PC-3 (cell line): ENCODE results near the gene CEP128. TPM values are rescaled to one million over a fixed set of nuclear protein-coding genes. Genes with fewer than 3 reads are reported as not detected.

Experiments
- ATAC-seq: fragments of 200-7000 bp; cut with Tn5 transposase; 2 replicates; pipeline ENCODE4 v1.9.1; 2020; ENCODE audit warnings: mild to moderate bottlenecking, moderate library complexity
- BruUV-seq: library from RNA; stranded (reverse); fragments of 400-500 nt; replicated peaks from 2 replicates; lab custom pipeline; 2021; lab: Mats Ljungman, UMichigan
- CTCF ChIA-PET: fragments of 300-600 bp; sonication (Branson Sonifier 250); formaldehyde crosslinking; loops from one replicate; lab custom pipeline; 2022; ENCODE audit warnings: antibody characterized with exemption; lab: Charles Lee
- POLR2A ChIA-PET: fragments of 300-600 bp; sonication (Branson Sonifier 250); formaldehyde crosslinking; loops from one replicate; lab custom pipeline; 2022; ENCODE audit warnings: antibody characterized with exemption; ENCODE audit not compliant: unreplicated experiment; lab: Charles Lee
- DNase-seq: peaks from one replicate; pipeline ENCODE4 v3.0.0-alpha.2; 2015
- H2AFZ ChIP-seq: fragments of 300-600 bp; sonication (generic); 2 replicates; pipeline ENCODE4 v1.6.0; 2016; ENCODE audit warnings: antibody characterized with exemption, low read length
- H3F3A ChIP-seq: fragments of 300-600 bp; sonication (generic); one replicate; pipeline ENCODE4 v1.6.0; 2017; ENCODE audit warnings: antibody characterized with exemption, low read length, control low read depth, mild to moderate bottlenecking; ENCODE audit not compliant: unreplicated experiment
- H3K27ac ChIP-seq: fragments of 300-600 bp; sonication (generic); 2 replicates; pipeline ENCODE4 v1.5.1; 2016; ENCODE audit warnings: mild to moderate bottlenecking, low read length
- H3K27me3 ChIP-seq: fragments of 300-600 bp; sonication (generic); 2 replicates; pipeline ENCODE4 v1.6.1; 2016; ENCODE audit warnings: low read length, mixed read lengths
- H3K36me3 ChIP-seq: fragments of 300-600 bp; sonication (generic); 2 replicates; pipeline ENCODE4 v1.6.1; 2016; ENCODE audit warnings: low read depth, mixed run types, low read length, mixed read lengths
- H3K4me1 ChIP-seq: fragments of 300-600 bp; sonication (generic); 2 replicates; pipeline ENCODE4 v1.5.1; 2016; ENCODE audit warnings: low read length; ENCODE audit not compliant: insufficient read depth
- H3K4me2 ChIP-seq: fragments of 300-600 bp; sonication (generic); 2 replicates; pipeline ENCODE4 v1.6.0; 2016; ENCODE audit warnings: low read length
- H3K4me3 ChIP-seq: fragments of 300-600 bp; sonication (generic); 2 replicates; pipeline ENCODE4 v1.5.1; 2016; ENCODE audit warnings: mild to moderate bottlenecking, low read length, mixed read lengths
- H3K79me2 ChIP-seq: fragments of 300-600 bp; sonication (generic); 2 replicates; pipeline ENCODE4 v1.6.1; 2017; ENCODE audit warnings: low read length, mixed read lengths
- H3K9ac ChIP-seq: fragments of 300-600 bp; sonication (generic); 2 replicates; pipeline ENCODE4 v1.6.0; 2016; ENCODE audit warnings: mild to moderate bottlenecking, low read length
- H3K9me2 ChIP-seq: fragments of 300-600 bp; sonication (generic); replicated peaks from 2 replicates; pipeline ENCODE4 v1.6.1; 2016; ENCODE audit warnings: mixed run types, low read length, mixed read lengths
- H3K9me3 ChIP-seq: fragments of 300-600 bp; sonication (generic); 2 replicates; pipeline ENCODE4 v1.6.1; 2016; ENCODE audit warnings: low read length, mixed read lengths
- H4K20me1 ChIP-seq: fragments of 300-600 bp; sonication (generic); 2 replicates; pipeline ENCODE4 v1.6.1; 2016; ENCODE audit warnings: low read length, mixed read lengths
- EZH2 ChIP-seq: fragments of 300-600 bp; sonication (generic); IDR thresholded peaks from one replicate; pipeline ENCODE4 v1.6.1; 2017; ENCODE audit warnings: antibody characterized with exemption, mild to moderate bottlenecking, low read length; ENCODE audit not compliant: unreplicated experiment
- EZH2phosphoT487 ChIP-seq: fragments of 300-600 bp; sonication (generic); IDR thresholded peaks from 2 replicates; pipeline ENCODE4 v1.6.1; 2018; ENCODE audit warnings: mild to moderate bottlenecking, antibody characterized with exemption, low read length, borderline replicate concordance
- intact Hi-C: fragments of 100-400 bp; cut with micrococcal nuclease; formaldehyde crosslinking; loops from 2 replicates; pipeline ENCODE4 v1.9.0; 2023
- total RNA-seq: library from RNA; depleted of rRNA; stranded (reverse); fragments of >200 nt; gene quantifications from 2 replicates; pipeline ENCODE4 v1.2.3, GENCODE V29; 2014
- TF ChIP-seq, protein P1 (sequence below): fragments of 300-600 bp; sonication (generic); conservative IDR thresholded peaks from 2 replicates; pipeline ENCODE4 v1.5.1; 2017; ENCODE audit warnings: antibody characterized with exemption, low read depth, mild to moderate bottlenecking, low read length

CEP128 gene
- total RNA-seq, 1 experiment from 2014 or later = 11.6 TPM

GRCh38 chr14:80522936-80523335 lies 418.6 kb downstream of the CEP128 start:
- H2AFZ ChIP-seq = no peak overlapping the region
- peaks cover 9% of the 10 kb centered on the region for H3F3A ChIP-seq
- TF ChIP-seq EZH2 (no peak), EZH2phosphoT487 (no peak)
- TF ChIP-seq, protein P1, sequence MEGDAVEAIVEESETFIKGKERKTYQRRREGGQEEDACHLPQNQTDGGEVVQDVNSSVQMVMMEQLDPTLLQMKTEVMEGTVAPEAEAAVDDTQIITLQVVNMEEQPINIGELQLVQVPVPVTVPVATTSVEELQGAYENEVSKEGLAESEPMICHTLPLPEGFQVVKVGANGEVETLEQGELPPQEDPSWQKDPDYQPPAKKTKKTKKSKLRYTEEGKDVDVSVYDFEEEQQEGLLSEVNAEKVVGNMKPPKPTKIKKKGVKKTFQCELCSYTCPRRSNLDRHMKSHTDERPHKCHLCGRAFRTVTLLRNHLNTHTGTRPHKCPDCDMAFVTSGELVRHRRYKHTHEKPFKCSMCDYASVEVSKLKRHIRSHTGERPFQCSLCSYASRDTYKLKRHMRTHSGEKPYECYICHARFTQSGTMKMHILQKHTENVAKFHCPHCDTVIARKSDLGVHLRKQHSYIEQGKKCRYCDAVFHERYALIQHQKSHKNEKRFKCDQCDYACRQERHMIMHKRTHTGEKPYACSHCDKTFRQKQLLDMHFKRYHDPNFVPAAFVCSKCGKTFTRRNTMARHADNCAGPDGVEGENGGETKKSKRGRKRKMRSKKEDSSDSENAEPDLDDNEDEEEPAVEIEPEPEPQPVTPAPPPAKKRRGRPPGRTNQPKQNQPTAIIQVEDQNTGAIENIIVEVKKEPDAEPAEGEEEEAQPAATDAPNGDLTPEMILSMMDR = no peak
- H4K20me1 ChIP-seq = no peaks in the 10 kb centered on the region
- DNase-seq (peak; percentile 34), ATAC-seq (peak; percentile 43)
- BruUV-seq = no TSS peak
- H3K4me3 ChIP-seq = peak overlapping the region; percentile 20; the same call in 1 of the 2 replicates
- no peaks in the 10 kb centered on the region for H3K27me3 ChIP-seq
- H3K9me2 ChIP-seq = no peaks in the 10 kb centered on the region
- intact Hi-C loops = loop anchor here (1.0 to 2.0 kb wide), 4 partner anchors 47 to 466 kb away; no protein-coding TSS in a partner anchor
- CTCF ChIA-PET = interaction anchor here (0.6 to 1.0 kb wide), 2 partner anchors 63 to 657 kb away, joined by 3 read pairs; no protein-coding TSS in a partner anchor
- H3K27ac ChIP-seq = peak overlapping the region; percentile 57
- no peaks in the 10 kb centered on the region for H3K79me2 ChIP-seq
- no peak overlapping the region for H3K9ac ChIP-seq
- peak overlapping the region; percentile 63 for H3K4me2 ChIP-seq
- no peaks in the 10 kb centered on the region for H3K9me3 ChIP-seq
- H3K36me3 ChIP-seq = 0 out of 2 replicates have a peak, but pooled peaks cover 4% of the 10 kb centered on the region
- POLR2A ChIA-PET = no interaction called here
- peaks cover 34% of the 10 kb centered on the region for H3K4me1 ChIP-seq

- Histone ChIP-seq H3K9me3 (no peaks in the 10 kb centered on the region), H3K9me2 (no peaks in the 10 kb centered on the region), H3K79me2 (no peaks in the 10 kb centered on the region), H4K20me1 (no peaks in the 10 kb centered on the region), H3K4me3 (no peak overlapping the region), H3K27me3 (no peaks in the 10 kb centered on the region), H3K4me1 (peaks cover 34% of the 10 kb centered on the region), H3F3A (peaks cover 9% of the 10 kb centered on the region), H3K27ac (peak overlapping the region; percentile 57), H3K4me2 (no peak overlapping the region), H3K36me3 (0 out of 2 replicates have a peak, but pooled peaks cover 4% of the 10 kb centered on the region), H2AFZ (no peak overlapping the region), H3K9ac (no peak overlapping the region)
- ChIA-PET CTCF (no interaction called here), POLR2A (no interaction called here)
- ATAC-seq = no peak
- TF ChIP-seq EZH2 = no peak
- TF ChIP-seq, protein P1 = no peak
- no peak for TF ChIP-seq EZH2phosphoT487
- intact Hi-C loops = loop anchor here (2.0 kb wide), 1 partner anchor 466 kb away; no protein-coding TSS in a partner anchor
- DNase-seq = no peak
- no TSS peak for BruUV-seq
These were observed 419.1 kb downstream of the CEP128 start for GRCh38 chr14:80522411-80522810.

- Histone ChIP-seq H2AFZ (no peak overlapping the region), H3K9me2 (no peaks in the 10 kb centered on the region), H3K4me2 (no peak overlapping the region), H3K27ac (no peak overlapping the region), H3K4me1 (peaks cover 34% of the 10 kb centered on the region), H3K79me2 (no peaks in the 10 kb centered on the region), H3K27me3 (no peaks in the 10 kb centered on the region), H3K4me3 (no peak overlapping the region), H4K20me1 (no peaks in the 10 kb centered on the region), H3K36me3 (0 out of 2 replicates have a peak, but pooled peaks cover 4% of the 10 kb centered on the region), H3K9ac (no peak overlapping the region), H3K9me3 (no peaks in the 10 kb centered on the region), H3F3A (peaks cover 9% of the 10 kb centered on the region)
- POLR2A ChIA-PET = no interaction called here
- ATAC-seq (no peak), DNase-seq (no peak)
- intact Hi-C loops = no loop called here
- CTCF ChIA-PET = no interaction called here
- BruUV-seq = no TSS peak
- TF ChIP-seq, protein P1 = no peak
- TF ChIP-seq EZH2 (no peak), EZH2phosphoT487 (no peak)
These were observed 420.1 kb downstream of the CEP128 start for GRCh38 chr14:80521456-80521855.
